ENCODE results near the gene STRADB.

DNA sequence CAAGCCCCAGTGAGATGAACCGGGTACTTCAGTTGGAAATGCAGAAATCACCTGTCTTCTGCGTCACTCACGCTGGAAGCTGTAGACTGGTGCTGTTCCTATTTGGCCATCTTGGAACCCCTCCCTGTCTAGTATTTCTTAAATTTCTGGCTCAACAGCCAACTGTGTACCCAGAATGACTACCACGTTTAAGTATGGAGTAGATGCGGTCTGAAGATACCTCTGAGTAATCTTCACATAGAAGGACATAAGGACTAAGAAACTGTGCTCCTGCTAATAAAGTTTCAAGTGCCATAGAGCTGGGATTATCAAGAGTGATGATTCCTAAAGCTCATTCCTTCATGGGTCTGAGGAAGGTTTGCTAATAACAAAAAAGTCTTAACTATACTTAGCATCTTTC lies 20.7 kb upstream of the STRADB start:
- TF ChIP-seq, protein P1, sequence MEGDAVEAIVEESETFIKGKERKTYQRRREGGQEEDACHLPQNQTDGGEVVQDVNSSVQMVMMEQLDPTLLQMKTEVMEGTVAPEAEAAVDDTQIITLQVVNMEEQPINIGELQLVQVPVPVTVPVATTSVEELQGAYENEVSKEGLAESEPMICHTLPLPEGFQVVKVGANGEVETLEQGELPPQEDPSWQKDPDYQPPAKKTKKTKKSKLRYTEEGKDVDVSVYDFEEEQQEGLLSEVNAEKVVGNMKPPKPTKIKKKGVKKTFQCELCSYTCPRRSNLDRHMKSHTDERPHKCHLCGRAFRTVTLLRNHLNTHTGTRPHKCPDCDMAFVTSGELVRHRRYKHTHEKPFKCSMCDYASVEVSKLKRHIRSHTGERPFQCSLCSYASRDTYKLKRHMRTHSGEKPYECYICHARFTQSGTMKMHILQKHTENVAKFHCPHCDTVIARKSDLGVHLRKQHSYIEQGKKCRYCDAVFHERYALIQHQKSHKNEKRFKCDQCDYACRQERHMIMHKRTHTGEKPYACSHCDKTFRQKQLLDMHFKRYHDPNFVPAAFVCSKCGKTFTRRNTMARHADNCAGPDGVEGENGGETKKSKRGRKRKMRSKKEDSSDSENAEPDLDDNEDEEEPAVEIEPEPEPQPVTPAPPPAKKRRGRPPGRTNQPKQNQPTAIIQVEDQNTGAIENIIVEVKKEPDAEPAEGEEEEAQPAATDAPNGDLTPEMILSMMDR (IDR thresholded peaks at IDR 0.05) = no peak
- TF ChIP-seq POLR2A (IDR thresholded peaks at IDR 0.05) (no peak), POLR2AphosphoS5 (IDR thresholded peaks at IDR 0.05) (no peak), EP300 (IDR thresholded peaks at IDR 0.05) (no peak)

Data from gastroesophageal sphincter (tissue), 3 donors.